ENCODE data around the gene SLC35B4. TPM values are rescaled to one million over a fixed set of nuclear protein-coding genes. Genes with fewer than 3 reads are reported as not detected.

SLC35B4 gene
- total RNA-seq, 1 experiment from 2014 or later = 18.6 TPM

GRCh38 chr7:134313543-134313942 is 3.2 kb downstream of the SLC35B4 start:
- H3K4me1 Mint-ChIP-seq (ENCODE audit: insufficient read depth, unreplicated experiment) = peaks cover 12% of the 10 kb centered on the region
- no peak overlapping the region for H3K27ac Mint-ChIP-seq (ENCODE audit: low read depth, unreplicated experiment)
- H3K9me3 Mint-ChIP-seq (ENCODE audit: unreplicated experiment) = no peaks in the 10 kb centered on the region
- H3K27me3 Mint-ChIP-seq (ENCODE audit: insufficient read depth, unreplicated experiment) = no peaks in the 10 kb centered on the region
- peaks cover 7% of the 10 kb centered on the region for H3K36me3 Mint-ChIP-seq (ENCODE audit: insufficient read depth, unreplicated experiment)
- CTCF ChIA-PET = interaction anchor here (1.0 to 1.4 kb wide), 2 partner anchors 120 to 297 kb away, joined by 4 to 5 read pairs; no protein-coding TSS in a partner anchor
- intact Hi-C loops (cut with micrococcal nuclease) = no loop called here
- POLR2A ChIA-PET = no interaction called here
- DNase-seq (ENCODE audit: unreplicated experiment) = no peak
- no TSS peak for BruUV-seq (replicated peaks)
- TF ChIP-seq, protein P1, sequence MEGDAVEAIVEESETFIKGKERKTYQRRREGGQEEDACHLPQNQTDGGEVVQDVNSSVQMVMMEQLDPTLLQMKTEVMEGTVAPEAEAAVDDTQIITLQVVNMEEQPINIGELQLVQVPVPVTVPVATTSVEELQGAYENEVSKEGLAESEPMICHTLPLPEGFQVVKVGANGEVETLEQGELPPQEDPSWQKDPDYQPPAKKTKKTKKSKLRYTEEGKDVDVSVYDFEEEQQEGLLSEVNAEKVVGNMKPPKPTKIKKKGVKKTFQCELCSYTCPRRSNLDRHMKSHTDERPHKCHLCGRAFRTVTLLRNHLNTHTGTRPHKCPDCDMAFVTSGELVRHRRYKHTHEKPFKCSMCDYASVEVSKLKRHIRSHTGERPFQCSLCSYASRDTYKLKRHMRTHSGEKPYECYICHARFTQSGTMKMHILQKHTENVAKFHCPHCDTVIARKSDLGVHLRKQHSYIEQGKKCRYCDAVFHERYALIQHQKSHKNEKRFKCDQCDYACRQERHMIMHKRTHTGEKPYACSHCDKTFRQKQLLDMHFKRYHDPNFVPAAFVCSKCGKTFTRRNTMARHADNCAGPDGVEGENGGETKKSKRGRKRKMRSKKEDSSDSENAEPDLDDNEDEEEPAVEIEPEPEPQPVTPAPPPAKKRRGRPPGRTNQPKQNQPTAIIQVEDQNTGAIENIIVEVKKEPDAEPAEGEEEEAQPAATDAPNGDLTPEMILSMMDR (IDR thresholded peaks at IDR 0.05; ENCODE audit: unreplicated experiment) = no peak
- no peak overlapping the region for H3K4me3 Mint-ChIP-seq (ENCODE audit: unreplicated experiment)

DNA sequence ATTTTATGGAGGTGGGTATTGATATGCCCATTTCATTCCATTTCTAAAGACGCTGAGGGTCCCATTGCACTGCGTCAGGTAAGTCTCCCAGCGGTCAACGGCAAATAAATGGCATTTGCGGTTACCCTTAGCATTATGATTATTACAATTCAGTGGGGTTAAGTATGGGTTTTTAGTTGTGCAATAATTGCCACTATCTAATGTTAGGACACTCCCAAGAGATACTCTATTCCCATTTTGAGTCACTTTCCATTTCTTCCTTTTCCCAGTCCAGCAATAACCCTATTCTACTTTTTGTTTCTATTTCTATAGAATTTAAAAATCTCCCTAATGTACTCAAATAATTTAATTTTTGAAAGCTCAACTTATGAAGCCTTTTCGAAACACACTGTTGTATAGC is 4.0 kb downstream of the SLC35B4 start:
- TF ChIP-seq, protein P1 (IDR thresholded peaks at IDR 0.05; ENCODE audit: unreplicated experiment) = no peak
- POLR2A ChIA-PET = no interaction called here
- Mint-ChIP-seq H3K27me3 (ENCODE audit: insufficient read depth, unreplicated experiment) (no peaks in the 10 kb centered on the region), H3K36me3 (ENCODE audit: insufficient read depth, unreplicated experiment) (peaks cover 7% of the 10 kb centered on the region), H3K27ac (ENCODE audit: low read depth, unreplicated experiment) (no peak overlapping the region), H3K9me3 (ENCODE audit: unreplicated experiment) (no peaks in the 10 kb centered on the region), H3K4me1 (ENCODE audit: insufficient read depth, unreplicated experiment) (peaks cover 11% of the 10 kb centered on the region), H3K4me3 (ENCODE audit: unreplicated experiment) (no peak overlapping the region)
- intact Hi-C loops (cut with micrococcal nuclease) = no loop called here
- BruUV-seq (replicated peaks) = no TSS peak
- CTCF ChIA-PET = interaction anchor here (1.0 kb wide), 1 partner anchor 121 kb away, joined by 4 read pairs; no protein-coding TSS in a partner anchor
- DNase-seq (ENCODE audit: unreplicated experiment) = no peak

- CTCF ChIA-PET = no interaction called here
- H3K4me1 Mint-ChIP-seq (ENCODE audit: insufficient read depth, unreplicated experiment) = peaks cover 6% of the 10 kb centered on the region
- intact Hi-C loops (cut with micrococcal nuclease) = no loop called here
These were observed 4.9 kb downstream of the SLC35B4 start for GRCh38 chr7:134311807-134312206.

DNA sequence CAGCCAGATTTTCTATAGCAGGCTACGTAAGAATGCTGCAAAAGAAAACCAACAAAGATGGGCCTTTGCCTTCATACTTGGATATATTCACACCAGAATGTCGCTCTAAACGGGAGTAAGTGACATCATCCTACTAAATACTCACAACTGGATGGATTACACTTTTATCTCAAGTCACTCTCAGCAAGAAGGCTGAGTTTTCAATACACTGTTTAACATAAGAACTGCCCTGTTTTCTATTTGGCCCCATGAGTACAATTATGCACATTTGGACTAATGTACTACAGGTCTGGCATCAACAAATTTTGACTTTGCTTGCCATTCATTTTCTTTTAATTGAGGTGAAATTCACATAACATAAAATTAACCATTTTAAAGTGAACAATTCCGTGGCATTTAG is 8.2 kb downstream of the SLC35B4 start:
- ChIA-PET POLR2A (no interaction called here), CTCF (no interaction called here)
- no TSS peak for BruUV-seq (replicated peaks)
- Mint-ChIP-seq H3K27ac (ENCODE audit: low read depth, unreplicated experiment) (no peak overlapping the region), H3K27me3 (ENCODE audit: insufficient read depth, unreplicated experiment) (no peaks in the 10 kb centered on the region), H3K4me3 (ENCODE audit: unreplicated experiment) (no peak overlapping the region), H3K36me3 (ENCODE audit: insufficient read depth, unreplicated experiment) (peaks cover 20% of the 10 kb centered on the region), H3K4me1 (ENCODE audit: insufficient read depth, unreplicated experiment) (no peaks in the 10 kb centered on the region), H3K9me3 (ENCODE audit: unreplicated experiment) (no peaks in the 10 kb centered on the region)
- intact Hi-C loops (cut with micrococcal nuclease) = no loop called here
- TF ChIP-seq, protein P1 (IDR thresholded peaks at IDR 0.05; ENCODE audit: unreplicated experiment) = no peak
- DNase-seq (ENCODE audit: unreplicated experiment) = no peak

More at GRCh38 chr7:134311807-134312206, 4.9 kb downstream of the SLC35B4 start:
- TF ChIP-seq, protein P1 (IDR thresholded peaks at IDR 0.05; ENCODE audit: unreplicated experiment) = no peak
- H3K9me3 Mint-ChIP-seq (ENCODE audit: unreplicated experiment) = no peaks in the 10 kb centered on the region
- no peak for DNase-seq (ENCODE audit: unreplicated experiment)
- H3K36me3 Mint-ChIP-seq (ENCODE audit: insufficient read depth, unreplicated experiment) = peaks cover 7% of the 10 kb centered on the region
- H3K27ac Mint-ChIP-seq (ENCODE audit: low read depth, unreplicated experiment) = no peak overlapping the region
- H3K4me3 Mint-ChIP-seq (ENCODE audit: unreplicated experiment) = no peak overlapping the region
- POLR2A ChIA-PET = no interaction called here
- no TSS peak for BruUV-seq (replicated peaks)
- H3K27me3 Mint-ChIP-seq (ENCODE audit: insufficient read depth, unreplicated experiment) = no peaks in the 10 kb centered on the region

Measured in MCF 10A (cell line).